Medulla oblongata (tissue), 1 donor: ENCODE results near the gene THBS3.
"Not testable (repeated sequence)": the region's sequence is repeated elsewhere in the genome, so short reads cannot be mapped to it uniquely, and the experiment has no call there.

Source experiments
- DNase-seq: peaks from one replicate; pipeline ENCODE4 v3.0.0-alpha.2; 2015; ENCODE audit errors: extremely low spot score

Gene THBS3

DNA sequence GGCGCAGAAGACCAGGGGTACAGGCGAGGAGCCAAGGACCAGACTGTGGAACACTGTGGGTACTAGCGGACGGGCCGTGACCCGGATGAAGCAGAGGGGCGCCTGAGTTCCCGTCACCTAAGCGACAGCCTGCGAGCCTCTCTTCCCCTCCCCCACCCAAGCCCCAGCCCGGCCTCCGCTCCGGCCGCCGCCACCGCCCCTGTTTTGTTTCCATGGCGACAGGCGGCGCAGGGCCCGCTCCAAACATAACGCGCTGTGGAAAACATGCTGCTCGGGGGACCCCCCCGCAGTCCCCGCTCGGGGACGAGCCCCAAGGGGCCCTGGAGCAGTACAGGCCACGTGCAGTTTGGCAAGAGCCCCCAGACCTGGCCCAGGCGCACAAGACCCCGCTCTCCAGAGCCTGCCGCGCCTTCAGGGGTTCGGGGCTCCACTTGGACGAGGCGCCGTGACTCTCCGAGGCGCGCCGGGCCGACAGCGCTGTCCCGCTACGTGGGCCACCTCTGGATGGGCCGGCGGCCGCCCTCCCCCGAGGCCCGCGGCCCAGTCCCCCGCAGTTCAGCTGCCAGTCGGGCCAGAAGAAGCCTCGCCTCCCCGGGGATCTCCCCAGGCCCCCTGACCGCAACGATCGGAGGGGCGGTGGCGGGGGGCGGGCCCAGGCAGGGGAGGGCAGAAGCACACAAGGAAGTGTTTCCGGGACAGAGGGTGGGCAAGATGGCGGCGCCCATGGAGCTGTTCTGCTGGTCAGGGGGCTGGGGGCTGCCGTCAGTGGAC is 1.0 kb upstream of the THBS3 start, which contains the start of gene MTX1:
MTX1 (plus strand) TSS at position 155 of the 771 bp plus-strand sequence; CDS start at position 265, 110 bp downstream.
- peak; percentile 88 for DNase-seq

DNA sequence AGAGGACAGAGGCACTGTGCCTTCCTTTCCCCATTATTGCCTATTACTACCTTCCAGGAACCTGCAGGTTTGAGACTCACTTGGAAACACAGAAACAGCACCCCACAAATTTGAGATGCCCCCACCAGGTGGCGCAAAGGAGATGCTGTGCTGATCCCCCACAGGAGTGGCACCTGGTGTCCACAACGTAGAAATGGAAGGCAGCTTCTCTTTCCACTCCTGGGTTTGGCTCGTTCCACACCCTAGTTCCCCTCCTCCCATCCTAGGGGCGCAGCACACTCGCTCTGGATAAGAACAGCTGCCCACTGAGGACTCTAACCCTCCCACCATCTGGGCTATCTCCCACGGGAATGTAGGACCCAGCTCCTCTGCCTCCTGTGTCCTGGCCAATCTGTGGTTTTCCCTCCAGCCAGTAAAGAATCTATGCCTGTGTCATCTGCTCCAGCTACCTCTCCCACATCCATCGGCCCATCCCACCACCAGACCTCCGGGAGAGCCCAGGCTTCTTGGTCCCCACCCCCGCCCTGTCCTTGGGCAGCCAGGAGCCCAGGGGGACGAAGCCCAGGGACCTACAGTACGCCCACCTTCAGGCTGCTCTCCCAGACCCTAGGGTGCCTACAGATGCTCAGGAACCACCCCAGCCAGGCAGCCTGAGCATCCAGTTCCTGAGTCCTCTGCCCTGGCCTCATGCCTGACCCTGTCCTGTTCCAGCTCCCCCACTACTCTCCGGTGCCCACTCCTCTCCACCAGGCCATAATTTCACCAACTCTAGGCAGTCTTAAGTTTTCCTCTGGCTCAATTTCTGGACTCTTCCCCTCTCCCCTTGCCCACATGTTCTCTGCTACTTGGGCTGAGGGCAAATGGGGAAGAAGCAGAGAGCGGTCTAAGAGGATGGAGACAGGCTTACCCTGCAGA is 549 bp downstream of the THBS3 start:
- DNase-seq = peak; percentile 80

DNA sequence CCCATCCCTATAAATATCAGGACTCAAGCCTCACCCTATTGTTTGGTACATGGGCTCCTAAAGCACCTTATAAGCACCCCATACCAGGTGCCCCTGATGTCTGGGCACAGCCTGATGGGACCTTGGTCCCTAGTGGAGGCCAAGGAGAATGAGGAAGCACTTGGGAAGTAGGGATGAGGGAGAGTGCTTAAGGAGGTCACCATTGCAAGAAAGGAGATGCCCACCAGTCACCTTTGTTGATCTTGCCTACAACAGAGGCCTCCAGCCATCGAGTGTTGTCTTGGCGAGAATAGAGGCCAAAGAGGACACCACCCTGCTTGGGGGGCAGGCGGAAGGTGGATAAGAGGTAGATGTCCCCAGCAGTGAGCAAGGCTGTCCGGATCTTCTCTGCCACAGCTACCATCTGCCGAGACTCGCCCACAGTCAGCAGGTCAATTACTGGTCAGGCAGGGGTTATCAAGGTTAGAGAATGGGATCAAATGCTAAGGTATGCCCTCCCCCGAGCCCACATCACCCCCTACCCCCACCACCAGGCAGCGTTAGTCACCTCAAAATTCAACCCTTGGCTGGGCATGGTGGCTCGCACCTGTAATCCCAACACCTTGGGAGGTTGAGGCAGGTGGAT is 1.6 kb downstream of the THBS3 start:
- DNase-seq = no peak

DNA sequence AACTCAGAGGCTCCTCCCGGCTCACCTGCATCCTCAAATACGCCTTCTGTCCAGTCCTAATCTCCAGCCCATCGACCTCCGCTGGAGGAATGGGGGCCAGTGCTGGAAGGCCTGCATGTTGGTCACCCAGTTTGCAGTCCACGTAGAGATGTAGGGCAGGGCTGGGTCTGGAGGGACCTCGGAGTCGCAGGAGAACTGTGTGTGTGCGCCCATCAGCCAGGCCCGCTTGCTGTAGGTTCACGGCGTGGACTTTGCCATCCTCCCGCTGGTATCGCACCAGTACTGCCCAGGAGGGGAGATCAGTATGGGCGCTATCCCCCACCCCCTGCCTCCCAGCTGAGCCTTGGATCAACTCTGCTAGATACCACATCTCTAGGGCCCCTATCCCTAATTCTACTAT is 2.7 kb downstream of the THBS3 start:
- DNase-seq = no peak

DNA sequence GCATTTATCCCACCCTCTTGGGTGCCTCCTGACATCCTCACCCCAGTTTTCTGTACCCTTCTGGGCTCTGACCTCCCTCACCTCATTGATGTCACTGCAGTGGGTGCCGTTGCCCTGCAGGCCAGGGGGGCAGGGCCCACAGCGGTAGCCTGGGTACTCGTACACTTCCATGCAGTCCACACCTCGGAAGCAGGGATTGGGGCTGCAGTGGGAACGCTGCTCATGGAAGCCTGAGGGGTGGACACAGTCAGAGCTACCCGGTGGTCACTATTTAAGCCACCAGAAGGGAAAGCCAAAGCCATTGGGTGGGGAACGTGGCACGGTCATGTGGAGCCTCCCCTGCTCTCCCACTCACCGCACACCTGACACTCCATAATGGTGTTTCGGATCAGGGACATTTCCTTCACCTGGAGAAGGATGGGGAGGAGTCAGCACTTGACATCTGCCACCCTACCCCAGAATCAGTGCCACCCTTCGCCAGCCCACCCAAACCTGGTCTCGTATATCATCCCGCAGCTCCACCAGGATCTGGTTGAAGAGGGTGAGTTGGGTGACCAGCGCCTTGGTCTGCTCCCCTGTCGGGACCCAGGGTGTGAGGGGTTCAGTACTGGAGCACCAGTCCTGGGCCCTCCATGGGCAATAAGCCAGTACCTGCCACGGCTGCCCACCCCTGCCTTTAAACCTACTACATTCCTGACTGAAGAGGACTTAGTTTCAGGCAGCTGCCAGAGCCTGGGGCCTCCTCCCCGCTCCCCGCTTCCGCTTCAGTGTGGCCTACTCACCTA is 4.8 kb downstream of the THBS3 start:
- DNase-seq = no peak

DNA sequence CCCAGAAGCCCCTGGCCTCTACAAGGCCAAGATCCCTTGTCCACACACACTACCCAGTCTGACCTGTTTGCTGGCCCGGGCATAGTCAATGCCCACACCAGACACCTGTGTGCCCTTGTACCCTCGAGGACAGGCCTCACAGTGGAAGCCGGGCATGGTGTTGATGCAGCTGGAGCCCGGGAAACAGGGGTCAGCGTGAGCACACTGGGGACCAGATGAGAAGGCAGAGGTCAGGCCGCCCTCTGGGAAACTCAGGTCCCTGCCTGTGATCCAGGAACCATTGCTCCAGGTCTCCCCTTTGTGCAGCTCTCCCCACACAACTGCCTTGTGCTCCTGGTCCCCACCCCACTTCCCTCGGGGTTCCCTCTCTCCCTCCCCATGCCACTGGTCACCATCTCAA is 5.5 kb downstream of the THBS3 start:
- DNase-seq = no peak

DNA sequence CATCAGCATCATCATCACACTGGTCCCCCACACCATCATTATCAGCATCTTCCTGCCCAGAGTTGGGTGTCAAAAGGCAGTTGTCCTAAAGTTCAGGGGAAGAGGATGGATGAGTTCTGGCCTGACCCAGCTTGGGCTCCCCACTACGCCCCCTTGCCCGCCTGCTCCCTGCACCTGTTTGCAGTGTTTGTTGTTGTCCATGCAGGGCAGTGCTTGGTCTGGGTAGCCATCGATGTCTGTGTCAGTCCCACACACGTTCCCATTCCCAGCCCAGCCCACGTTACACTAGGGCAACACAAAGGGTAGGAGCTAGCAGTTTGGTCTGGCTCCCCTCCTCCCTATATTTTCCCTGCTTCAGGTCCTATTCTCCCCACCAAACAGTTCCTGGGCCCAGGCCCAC is 6.8 kb downstream of the THBS3 start:
- DNase-seq = no peak

DNA sequence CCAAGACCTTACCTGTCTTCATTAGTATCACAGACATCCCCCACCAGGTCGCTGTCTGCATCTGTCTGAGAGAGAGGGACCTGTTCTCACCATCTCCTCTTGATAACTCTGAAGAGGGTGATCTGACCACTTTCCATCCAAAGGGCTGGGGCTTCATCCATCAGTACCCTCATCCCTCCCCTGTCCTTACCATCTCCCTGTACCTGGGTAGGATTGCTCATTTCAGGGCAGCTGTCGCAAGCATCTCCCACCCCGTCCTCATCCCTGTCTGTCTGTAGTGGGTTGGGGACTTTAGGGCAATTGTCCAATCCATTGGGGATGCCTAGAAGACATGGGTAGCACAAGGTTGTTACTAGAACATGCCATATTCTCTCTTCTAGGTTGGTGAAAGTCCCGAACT is 7.9 kb downstream of the THBS3 start:
- no peak for DNase-seq

DNA sequence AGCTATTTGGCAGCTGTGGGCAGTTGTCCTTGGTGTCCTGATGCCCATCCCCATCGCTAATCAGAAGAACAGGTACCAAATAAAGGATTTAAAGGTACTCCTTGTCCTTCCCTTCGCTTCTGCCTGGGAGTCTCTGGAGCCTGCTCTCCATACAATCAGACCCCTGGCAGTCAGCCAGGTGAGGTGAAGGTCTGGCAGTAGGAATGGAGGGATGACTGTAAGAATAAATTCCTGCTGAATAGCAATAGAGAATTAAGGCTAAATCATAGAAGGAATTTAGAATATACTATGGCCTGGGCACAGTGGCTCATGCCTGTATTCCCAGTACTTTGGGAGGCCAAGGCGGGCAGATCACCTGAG is 9.2 kb downstream of the THBS3 start:
- no peak for DNase-seq

DNA sequence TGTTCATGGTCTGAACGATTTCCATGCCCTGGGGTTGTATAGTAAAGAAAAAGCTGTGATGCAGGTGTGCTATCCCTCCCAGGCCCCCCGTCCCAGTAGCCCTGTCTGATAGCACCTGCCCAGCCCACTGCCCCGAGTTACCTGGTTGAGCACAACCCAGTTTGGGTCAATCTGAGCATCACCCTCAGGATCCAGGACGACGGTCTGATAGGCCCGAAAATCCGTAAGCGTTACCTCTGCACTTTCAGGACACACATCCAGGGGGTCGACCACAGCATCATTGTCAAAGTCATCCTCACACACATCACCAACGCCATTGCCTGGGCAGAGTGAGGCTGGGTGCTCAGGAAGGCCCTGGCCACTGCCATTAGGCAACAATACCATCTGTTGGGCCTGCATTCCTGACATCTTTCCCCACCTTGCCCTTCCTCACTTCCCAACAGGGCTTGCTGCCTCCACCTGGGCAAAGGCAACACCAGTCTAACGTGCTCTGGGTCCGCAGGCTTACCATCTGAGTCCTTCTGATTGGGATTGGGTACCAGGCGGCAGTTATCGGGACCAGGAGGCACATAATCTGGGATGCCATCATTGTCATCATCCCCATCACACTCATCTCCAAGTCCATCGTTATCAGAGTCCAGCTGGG is 9.7 kb downstream of the THBS3 start:
- no peak for DNase-seq

DNA sequence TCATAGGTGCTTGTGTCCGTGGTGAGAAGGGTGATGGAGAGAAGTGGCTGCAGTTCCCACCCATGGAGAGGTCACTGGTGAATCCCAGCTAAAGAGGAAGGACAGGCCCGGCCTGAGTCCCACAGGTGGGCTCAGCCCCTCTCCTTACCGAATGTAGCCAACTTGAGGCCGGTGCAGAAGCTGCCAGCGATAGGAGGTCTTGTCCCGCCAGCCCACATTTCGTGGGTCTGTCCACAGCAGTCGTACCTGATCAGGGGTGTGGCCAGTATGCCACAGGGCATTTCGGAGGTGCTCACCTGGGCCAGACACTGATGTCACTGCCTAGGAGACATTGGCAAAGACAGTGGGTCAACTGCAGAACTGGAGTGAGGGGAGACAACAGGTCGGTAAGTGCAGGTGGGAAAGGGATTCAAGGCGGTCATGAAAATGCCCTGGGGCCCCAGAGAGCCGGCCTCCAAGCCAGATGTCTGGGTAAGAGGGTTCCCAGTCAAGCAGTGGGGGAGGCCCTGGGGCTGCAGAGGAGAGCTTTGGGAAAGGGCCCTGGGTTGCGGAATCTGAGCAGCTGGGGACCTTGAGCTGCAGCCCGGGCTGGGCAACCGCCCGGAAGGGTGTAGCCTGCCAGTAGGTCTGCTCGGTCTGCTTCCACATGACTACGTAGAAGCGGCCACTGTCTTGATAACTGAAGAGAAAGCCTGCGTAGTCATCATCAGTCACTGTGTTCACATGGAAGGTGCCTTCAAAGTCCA is 10.6 kb downstream of the THBS3 start:
- DNase-seq = peak; percentile 59

DNA sequence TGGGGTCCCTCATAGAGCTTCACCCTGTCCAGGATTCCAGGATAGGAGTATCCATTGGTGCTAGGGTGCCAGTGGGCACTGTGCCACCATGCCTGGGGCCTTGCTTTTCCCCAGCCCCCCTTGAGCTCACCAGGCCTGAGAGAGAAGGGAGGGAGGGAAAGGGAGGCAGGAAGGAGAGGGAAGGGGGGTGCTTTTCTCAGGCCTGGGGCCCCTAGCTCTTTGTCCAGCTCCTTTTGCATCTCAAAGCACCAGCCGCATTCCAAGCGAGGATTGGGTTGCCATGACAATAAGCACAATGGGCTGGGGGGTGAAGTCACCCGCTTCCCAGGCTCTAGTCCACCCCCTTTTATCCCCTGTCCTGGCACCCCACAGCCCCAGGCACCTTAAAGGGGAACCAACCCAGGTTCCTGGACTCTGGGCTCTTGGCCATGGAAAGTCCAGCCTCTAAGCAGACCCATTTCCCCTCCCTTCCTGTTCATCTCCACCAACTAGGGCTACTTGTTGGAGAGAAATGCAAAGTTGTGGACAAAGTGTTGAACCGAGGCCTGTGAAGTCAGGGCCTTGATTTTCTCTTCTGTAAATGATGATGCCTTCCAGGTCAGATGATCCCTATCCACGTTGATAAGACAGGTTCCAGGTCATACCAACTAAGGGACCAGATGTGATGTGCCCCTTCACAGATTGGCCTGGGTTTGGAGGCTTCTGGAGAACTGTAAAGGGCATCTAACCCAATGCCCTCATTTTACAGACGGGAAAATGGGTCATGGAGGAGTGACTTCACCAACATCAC is 11.4 kb downstream of the THBS3 start:
- peak; percentile 83 for DNase-seq

DNA sequence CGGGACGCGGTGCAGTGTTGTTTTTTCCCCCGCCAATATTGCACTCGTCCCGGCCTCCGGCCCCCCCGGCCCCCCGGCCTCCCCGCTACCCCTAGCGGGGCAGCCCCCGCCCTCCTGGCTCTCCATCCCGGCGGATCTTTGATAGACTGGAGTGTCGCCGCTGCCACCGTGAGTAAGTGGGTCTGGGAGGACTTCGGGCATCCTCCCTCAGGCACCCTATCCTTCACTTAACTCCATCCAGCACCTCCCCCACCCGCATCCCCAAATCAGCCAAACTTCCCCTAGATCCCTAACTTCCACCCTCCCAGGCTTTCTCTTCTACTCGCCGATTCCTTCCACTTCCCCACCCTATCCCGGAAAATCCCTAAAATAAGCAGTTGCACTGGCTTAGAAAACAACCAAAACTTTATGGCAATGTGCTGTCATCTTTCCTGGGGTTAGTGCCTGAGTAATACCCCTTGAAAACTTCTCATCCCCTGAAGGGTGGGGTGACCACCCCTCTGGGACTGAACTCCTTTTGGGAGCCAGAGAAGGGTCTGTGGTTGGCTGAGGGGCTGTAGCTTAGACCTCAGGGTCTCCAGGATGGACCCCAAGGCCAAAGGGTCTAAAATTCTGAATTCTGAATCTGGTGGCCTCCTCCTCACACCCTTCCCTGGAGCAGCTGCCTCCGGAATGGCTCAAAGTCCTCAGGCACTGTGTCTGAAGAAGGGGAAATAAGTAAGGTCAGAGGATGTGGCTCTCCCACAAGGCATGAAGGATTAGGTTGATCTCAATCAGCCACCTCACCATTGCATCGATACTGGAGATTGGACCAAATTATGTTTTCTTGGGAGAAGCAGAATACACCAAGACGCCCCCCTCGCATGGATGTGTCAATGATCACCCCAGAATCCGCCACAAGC is 12.2 kb downstream of the THBS3 start:
- DNase-seq = no peak

DNA sequence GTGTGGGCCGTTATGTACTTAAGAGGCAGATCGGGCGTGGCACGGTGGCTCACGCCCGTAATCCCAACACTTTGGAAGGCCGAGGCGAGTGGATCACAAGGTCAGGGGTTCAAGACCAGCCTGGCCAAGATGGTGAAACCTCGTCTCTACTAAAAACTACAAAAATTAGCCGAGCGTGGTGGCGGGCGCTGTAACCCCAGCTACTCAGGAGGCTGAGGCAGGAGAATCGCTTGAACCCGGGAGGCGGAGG is 13.8 kb downstream of the THBS3 start:
- DNase-seq = not testable (repeated sequence)

DNA sequence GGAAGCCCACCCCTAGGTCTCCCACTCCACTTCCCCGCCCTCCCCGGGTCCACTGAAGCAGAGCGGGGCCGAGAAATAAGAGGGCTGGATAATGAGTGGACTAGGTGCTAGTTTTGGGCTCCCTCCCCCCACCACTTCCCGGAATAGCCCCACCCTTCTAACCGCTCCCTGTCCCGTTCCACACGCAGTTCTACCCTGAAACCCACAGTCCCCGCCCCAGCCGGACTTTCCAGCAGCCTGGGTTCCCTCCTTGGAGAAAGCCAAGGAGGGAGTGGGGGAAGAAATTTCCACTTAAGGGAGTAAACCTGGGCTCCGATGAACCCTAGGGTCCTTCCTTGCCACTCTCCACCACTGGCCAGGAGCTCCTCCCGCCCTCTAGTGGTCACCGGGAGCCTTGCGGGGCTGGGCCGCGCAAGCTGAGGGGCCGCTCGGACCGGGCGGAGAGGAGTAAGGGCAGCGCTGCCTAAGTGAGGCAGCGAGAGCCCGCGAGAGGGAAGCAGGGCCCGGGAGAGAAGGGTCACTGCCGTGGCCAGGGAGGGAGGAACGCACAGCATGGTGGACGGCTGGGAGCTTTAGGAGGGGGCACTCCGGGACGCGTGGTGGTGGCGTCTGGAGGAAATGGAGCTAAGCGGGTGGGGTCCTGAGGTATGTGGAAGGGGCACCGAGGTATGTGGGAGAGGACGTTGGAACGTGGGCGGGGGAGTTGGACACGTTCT is 14.3 kb downstream of the THBS3 start:
- peak; percentile 83 for DNase-seq

DNA sequence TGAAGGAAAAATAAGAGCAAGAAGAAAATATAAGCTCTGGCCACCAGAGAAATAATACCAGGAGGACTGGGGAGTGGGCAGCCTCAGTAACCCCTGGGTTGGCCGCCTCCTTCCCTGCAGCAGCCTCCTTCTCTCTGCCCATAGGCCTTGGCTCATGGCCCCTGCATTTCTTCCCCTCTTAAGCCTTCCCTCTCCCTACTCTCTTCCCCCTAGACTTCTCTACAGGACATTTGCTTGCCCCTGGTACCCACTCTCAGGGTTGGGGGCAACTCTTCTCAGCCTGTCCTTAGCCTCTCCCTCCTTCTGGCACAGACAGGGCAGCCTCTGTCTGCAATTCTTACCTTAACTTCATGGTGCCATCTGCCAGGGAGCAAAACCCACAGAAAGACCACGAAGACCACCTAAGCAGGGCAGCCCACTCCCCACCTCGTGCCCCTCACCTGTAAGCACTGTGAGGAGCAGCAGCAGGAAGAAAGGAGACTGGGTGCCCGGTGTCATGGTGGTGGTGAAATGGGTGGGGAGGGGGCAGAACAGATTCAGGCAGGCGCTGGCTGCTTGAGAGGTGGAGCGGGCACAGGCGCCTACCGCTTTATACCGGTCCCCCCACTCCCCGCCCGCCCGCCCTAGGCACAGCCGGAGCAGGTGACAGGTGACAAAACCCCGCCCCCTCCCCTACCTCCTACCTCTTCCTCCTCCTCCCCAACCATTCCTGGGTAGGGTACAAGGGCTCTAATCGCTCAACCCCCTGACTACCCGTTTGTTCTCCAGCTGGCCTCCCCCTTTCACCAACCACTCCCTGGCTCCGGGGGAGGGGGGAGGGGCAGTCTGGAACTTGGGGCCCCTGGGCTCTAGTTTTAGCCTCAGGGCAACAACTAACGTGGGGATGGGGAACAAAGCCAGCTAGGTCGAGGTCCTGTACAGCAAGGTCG is 15.1 kb downstream of the THBS3 start:
- no peak for DNase-seq

DNA sequence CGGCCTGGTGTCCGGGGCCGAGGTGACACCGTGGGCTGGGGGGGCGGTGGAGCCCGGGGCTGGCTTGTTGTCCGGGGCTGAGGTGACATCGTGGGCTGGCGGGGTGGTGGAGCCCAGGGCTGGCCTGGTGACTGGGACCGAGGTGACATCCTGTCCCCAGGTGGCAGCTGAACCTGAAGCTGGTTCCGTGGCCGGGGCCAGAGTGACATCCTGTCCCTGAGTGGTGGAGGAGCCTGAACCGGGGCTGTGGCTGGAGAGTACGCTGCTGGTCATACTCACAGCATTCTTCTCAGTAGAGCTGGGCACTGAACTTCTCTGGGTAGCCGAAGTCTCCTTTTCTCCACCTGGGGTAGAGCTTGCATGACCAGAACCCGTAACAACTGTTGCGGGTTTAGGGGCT is 15.8 kb downstream of the THBS3 start:
- no peak for DNase-seq
